ENCODE results near the gene SLC25A47.

DNA sequence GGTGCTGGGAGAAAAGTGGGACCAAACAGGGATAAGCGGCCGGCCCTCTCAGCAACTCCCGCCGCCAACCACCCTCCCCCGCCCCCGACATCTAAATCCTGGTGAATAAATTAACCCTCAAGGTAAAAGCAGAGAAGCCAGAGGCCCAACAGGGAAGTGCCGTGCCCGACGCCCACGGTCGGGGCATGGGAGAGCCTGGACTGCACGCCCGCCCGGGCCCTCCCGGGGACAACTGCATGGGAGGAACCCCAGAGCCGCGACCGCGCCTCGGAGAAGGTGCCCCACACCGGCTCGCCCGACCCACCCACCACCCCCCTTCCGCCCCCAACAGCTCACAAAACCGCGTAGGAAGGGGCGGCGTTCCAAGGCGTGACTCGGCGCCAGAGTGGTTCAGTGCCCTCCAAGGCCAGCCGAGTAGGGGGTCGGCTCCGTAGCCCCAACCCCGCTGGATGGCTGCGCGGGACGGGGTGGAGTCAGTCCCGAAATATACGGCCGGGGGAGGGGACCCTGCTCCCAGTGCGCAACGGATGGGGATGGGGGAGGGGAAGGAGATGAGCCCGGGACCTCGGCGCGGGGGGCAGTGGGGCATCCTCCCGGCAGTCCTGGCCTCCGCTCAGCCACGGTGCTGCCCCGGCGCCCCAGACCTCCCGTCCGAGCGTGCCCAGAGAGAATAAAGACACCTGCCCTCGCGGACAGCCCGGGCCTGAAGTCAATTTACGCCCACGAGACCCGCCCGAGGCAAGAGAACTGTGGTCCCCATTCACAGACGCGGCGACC lies 17.6 kb upstream of the SLC25A47 start:
- TF ChIP-seq EZH2phosphoT487 (IDR thresholded peaks at IDR 0.05; ENCODE audit: borderline replicate concordance): no peak
- TF ChIP-seq, protein P1, sequence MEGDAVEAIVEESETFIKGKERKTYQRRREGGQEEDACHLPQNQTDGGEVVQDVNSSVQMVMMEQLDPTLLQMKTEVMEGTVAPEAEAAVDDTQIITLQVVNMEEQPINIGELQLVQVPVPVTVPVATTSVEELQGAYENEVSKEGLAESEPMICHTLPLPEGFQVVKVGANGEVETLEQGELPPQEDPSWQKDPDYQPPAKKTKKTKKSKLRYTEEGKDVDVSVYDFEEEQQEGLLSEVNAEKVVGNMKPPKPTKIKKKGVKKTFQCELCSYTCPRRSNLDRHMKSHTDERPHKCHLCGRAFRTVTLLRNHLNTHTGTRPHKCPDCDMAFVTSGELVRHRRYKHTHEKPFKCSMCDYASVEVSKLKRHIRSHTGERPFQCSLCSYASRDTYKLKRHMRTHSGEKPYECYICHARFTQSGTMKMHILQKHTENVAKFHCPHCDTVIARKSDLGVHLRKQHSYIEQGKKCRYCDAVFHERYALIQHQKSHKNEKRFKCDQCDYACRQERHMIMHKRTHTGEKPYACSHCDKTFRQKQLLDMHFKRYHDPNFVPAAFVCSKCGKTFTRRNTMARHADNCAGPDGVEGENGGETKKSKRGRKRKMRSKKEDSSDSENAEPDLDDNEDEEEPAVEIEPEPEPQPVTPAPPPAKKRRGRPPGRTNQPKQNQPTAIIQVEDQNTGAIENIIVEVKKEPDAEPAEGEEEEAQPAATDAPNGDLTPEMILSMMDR (conservative IDR thresholded peaks at IDR 0.05; ENCODE audit: low read length): no peak
